Chondrocyte (in vitro differentiated cells): Measurements from ENCODE around the gene TIAM2. TPM values are rescaled to one million over a fixed set of nuclear protein-coding genes. Genes with fewer than 3 reads are reported as not detected.

ENCODE experiments used
- DNase-seq: peaks from one replicate; pipeline ENCODE4 v3.0.0; 2021; ENCODE audit warnings: mixed read lengths, low spot score
- H3K27ac Mint-ChIP-seq: one replicate; pipeline ENCODE4 v1.8.0; 2021; ENCODE audit warnings: mild to moderate bottlenecking, moderate library complexity, mixed read lengths; ENCODE audit not compliant: unreplicated experiment
- H3K27me3 Mint-ChIP-seq: 2 replicates; pipeline ENCODE4 v1.8.0; 2021; ENCODE audit warnings: low read depth, mixed read lengths
- H3K36me3 Mint-ChIP-seq: 2 replicates; pipeline ENCODE4 v1.8.0; 2021; ENCODE audit warnings: low read depth, mixed read lengths
- H3K4me1 Mint-ChIP-seq: 2 replicates; pipeline ENCODE4 v1.8.0; 2021; ENCODE audit warnings: low read depth, mild to moderate bottlenecking, mixed read lengths
- H3K4me3 Mint-ChIP-seq: one replicate; pipeline ENCODE4 v1.8.0; 2021; ENCODE audit warnings: mild to moderate bottlenecking, moderate library complexity, mixed read lengths; ENCODE audit not compliant: unreplicated experiment
- H3K9me3 Mint-ChIP-seq: 2 replicates; pipeline ENCODE4 v1.8.0; 2021; ENCODE audit warnings: low read depth, mixed read lengths
- total RNA-seq: library from RNA; stranded (reverse); gene quantifications from 3 replicates; pipeline ENCODE4 v1.2.1, GENCODE V29; 2021
- TF ChIP-seq, protein P1 (sequence below): fragments of 200-600 bp; sonication (generic); IDR thresholded peaks from 2 replicates; pipeline ENCODE4 v1.5.0; 2021; ENCODE audit warnings: antibody characterized with exemption, mild to moderate bottlenecking, moderate library complexity

TIAM2 gene
- total RNA-seq, 1 donor from 2014 or later = 13.8 TPM

DNA sequence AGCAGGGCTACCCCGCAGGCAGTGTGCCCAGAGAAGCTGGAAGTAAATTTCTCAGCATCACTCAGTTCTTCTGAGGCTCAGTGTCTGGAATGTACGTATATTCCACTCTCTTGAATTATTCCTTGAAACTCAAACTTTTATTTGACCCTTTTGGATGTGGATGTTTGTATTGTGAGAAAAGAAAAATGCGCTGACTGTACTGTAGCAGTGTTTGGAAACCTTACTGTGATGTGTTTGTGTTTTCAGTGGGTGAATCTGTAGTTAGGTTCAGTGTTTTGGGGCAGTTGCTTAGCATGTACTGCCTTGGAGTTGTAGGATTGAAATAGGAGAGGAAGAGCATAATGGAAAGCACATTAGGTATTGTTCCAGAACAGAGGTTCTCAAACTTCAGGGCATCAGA is 13.5 kb downstream of the TIAM2 start:
- H3K27me3 Mint-ChIP-seq = no peaks in the 10 kb centered on the region
- H3K27ac Mint-ChIP-seq = no peak overlapping the region

DNA sequence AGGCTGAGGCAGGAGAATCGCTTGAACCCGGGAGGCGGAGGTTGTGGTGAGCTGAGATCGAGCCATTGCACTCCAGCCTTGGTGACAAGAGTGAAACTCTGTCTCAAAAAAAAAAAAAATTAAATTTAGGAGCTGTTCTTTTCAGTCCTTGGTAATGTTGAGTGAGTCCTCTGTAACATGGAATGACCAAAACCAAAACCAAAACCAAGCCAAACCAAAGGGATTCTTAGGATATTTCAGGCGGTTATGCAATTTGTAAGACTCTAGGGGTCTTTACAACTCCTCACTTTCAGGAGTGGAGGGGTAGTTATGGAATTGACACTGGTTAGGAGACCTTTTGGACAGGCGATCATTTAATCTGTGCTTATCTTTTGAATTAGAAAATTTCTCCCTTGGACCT is 15.8 kb downstream of the TIAM2 start:
- TF ChIP-seq, protein P1, sequence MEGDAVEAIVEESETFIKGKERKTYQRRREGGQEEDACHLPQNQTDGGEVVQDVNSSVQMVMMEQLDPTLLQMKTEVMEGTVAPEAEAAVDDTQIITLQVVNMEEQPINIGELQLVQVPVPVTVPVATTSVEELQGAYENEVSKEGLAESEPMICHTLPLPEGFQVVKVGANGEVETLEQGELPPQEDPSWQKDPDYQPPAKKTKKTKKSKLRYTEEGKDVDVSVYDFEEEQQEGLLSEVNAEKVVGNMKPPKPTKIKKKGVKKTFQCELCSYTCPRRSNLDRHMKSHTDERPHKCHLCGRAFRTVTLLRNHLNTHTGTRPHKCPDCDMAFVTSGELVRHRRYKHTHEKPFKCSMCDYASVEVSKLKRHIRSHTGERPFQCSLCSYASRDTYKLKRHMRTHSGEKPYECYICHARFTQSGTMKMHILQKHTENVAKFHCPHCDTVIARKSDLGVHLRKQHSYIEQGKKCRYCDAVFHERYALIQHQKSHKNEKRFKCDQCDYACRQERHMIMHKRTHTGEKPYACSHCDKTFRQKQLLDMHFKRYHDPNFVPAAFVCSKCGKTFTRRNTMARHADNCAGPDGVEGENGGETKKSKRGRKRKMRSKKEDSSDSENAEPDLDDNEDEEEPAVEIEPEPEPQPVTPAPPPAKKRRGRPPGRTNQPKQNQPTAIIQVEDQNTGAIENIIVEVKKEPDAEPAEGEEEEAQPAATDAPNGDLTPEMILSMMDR = no peak
- Mint-ChIP-seq H3K4me3 (no peak overlapping the region), H3K36me3 (no peaks in the 10 kb centered on the region), H3K4me1 (peaks cover 52% of the 10 kb centered on the region), H3K27me3 (no peaks in the 10 kb centered on the region), H3K27ac (no peak overlapping the region), H3K9me3 (no peaks in the 10 kb centered on the region)
- DNase-seq = no peak

More for the DNA sequence above, 13.5 kb downstream of the TIAM2 start:
- Mint-ChIP-seq H3K9me3 (no peaks in the 10 kb centered on the region), H3K4me3 (no peak overlapping the region), H3K36me3 (no peaks in the 10 kb centered on the region), H3K4me1 (peaks cover 30% of the 10 kb centered on the region)
- TF ChIP-seq, protein P1 = no peak
- DNase-seq = no peak

DNA sequence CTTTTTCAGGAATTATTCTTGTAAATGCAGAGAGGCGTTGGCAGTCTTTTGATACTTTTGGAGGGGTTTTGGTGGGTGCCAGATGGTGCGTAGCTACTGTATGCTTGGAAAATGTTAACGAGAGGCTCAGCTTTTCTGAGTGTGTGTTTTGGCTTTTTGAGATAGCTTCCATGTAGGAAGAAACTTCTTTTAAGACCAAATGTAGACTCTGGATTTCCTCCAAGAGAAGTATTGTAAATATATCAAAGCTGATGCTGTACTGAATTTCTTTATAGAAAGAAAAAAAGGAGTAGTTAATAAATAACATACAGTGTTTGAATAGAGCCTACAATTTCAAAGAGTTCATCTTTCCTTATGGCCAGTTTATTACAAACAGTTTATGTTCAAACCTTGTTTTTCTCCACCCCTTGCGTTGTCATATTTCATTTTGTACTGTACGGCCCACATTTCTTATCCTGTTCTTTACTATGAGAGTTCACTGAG is 16.7 kb downstream of the TIAM2 start:
- Mint-ChIP-seq H3K4me3 (no peak overlapping the region), H3K4me1 (peaks cover 55% of the 10 kb centered on the region), H3K36me3 (no peaks in the 10 kb centered on the region), H3K27ac (peak overlapping the region; percentile 37), H3K27me3 (no peaks in the 10 kb centered on the region), H3K9me3 (no peaks in the 10 kb centered on the region)
- DNase-seq = no peak
- TF ChIP-seq, protein P1 = no peak

DNA sequence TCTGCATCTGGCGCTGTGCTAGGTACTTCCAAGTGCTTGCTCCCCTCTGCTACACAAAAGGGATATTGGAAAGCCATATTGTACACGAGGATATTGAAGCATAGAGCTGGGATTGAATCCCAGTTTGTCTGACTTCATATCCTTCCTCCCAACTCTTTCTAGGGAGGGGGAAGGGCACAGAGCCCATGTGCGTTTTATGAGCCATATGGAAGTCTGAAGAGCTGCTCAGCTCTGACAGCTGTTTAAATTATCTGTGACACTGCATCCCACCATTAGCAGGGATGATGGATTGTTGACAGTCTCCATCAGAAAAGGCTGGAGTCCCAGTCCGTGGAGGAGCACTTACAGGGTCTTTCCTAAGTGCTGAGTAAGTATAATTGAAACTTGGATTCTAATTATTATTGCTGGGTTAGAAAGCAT is 18.4 kb downstream of the TIAM2 start:
- peak overlapping the region; percentile 64 for H3K27ac Mint-ChIP-seq
- DNase-seq = no peak
- H3K4me1 Mint-ChIP-seq = peaks cover 59% of the 10 kb centered on the region

DNA sequence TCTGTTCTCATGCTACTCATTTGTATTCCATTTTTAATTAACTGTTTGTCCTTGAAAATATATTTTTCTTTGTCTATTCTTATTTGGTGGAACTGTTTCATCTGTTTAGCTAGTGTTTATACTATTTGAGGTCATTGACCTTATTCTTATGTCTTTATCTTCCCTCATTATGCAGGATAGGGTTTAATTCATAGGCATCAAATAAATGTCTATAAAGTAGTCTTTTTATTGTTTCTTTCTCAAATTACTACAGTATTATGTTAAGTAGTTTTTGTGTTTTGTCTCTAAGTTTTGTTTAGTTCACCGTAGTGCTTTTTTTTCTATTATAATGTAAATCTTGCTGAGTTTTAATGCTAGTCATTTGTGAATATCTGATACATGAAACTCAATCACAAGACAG is 19.0 kb downstream of the TIAM2 start:
- TF ChIP-seq, protein P1 = no peak
- H3K27me3 Mint-ChIP-seq = no peaks in the 10 kb centered on the region
- DNase-seq = no peak
- H3K27ac Mint-ChIP-seq = peak overlapping the region; percentile 90
- H3K4me1 Mint-ChIP-seq = peaks cover 55% of the 10 kb centered on the region
- no peaks in the 10 kb centered on the region for H3K36me3 Mint-ChIP-seq
- no peak overlapping the region for H3K4me3 Mint-ChIP-seq
- no peaks in the 10 kb centered on the region for H3K9me3 Mint-ChIP-seq

More for the DNA sequence above, 18.4 kb downstream of the TIAM2 start:
- no peaks in the 10 kb centered on the region for H3K9me3 Mint-ChIP-seq
- TF ChIP-seq, protein P1 = no peak
- no peak overlapping the region for H3K4me3 Mint-ChIP-seq
- H3K36me3 Mint-ChIP-seq = no peaks in the 10 kb centered on the region
- H3K27me3 Mint-ChIP-seq = no peaks in the 10 kb centered on the region
